K562 (cell line): ENCODE data around the gene KLK15. TPM values are rescaled to one million over a fixed set of nuclear protein-coding genes. Genes with fewer than 3 reads are reported as not detected.

Experiments used
- ATAC-seq: fragments of 200-7000 bp; cut with Tn5 transposase; 3 replicates; pipeline ENCODE4 v1.9.1; 2020; ENCODE audit warnings: moderate library complexity
- BruUV-seq: library from RNA; stranded (reverse); fragments of 400-500 nt; replicated peaks from 2 replicates; lab custom pipeline; 2021; lab: Mats Ljungman, UMichigan
- CTCF ChIA-PET: fragments of 300-600 bp; formaldehyde crosslinking; extraction: SDS; loops from one replicate; lab custom pipeline; 2021; ENCODE audit warnings: low intra/inter-chr PET ratio; lab: Yijun Ruan, JAX
- POLR2A ChIA-PET: fragments of 300-600, 350-650 bp; sonication (Branson Sonifier 250); formaldehyde crosslinking; extraction: SDS; loops from one replicate; lab custom pipeline; 2021; ENCODE audit warnings: antibody characterized with exemption, inconsistent platforms; lab: Yijun Ruan, JAX
- DNase-seq, 4 experiments: peaks; one replicate each; pipeline versions ENCODE4 v3.0.0 to v3.0.0-alpha.2; 2011 to 2018; ENCODE audit warnings: low spot score in 3 of 4, mixed read lengths in 3 of 4; ENCODE audit errors: extremely low read depth in 1 of 4
- FAIRE-seq: peaks from 2 replicates; lab custom pipeline; 2011; peaks lifted over from hg19 to GRCh38; lab: Jason Lieb, UNC
- H2AFZ ChIP-seq: 2 replicates; pipeline ENCODE4 v1.6.0; 2011; ENCODE audit warnings: low read depth, low read length, control low read depth, inconsistent platforms
- H3K27ac ChIP-seq: fragments of 200-600 bp; 3 replicates; pipeline ENCODE4 v1.8.0; 2011; ENCODE audit warnings: low read depth, mild to moderate bottlenecking, control low read depth, inconsistent platforms, low read length, moderate library complexity, mixed read lengths; ENCODE audit errors: extremely low read depth
- H3K27me3 ChIP-seq, 2 experiments: fragments of 300-600 bp in 1 of 2; 2 replicates in 1 of 2; 3 replicates in 1 of 2; pipeline versions ENCODE4 v1.6.0 to v1.8.0; 2011; ENCODE audit warnings: inconsistent platforms in 2 of 2, low read length in 2 of 2, mild to moderate bottlenecking in 1 of 2, mixed read lengths in 1 of 2, moderate library complexity in 1 of 2; ENCODE audit not compliant: control insufficient read depth in 2 of 2, insufficient read depth in 2 of 2
- H3K36me3 ChIP-seq: fragments of 300-600 bp; 3 replicates; pipeline ENCODE4 v1.8.0; 2011; ENCODE audit warnings: mild to moderate bottlenecking, low read length, inconsistent platforms; ENCODE audit not compliant: control insufficient read depth, insufficient read depth
- H3K4me1 ChIP-seq, 2 experiments: fragments of 200-600 bp in 1 of 2; replicated peaks in 1 of 2; 2 replicates in 1 of 2; 3 replicates in 1 of 2; pipeline versions ENCODE4 v1.5.1 to v1.8.0; 2011; ENCODE audit warnings: inconsistent platforms in 2 of 2, low read length in 2 of 2, mild to moderate bottlenecking in 1 of 2, mixed read lengths in 1 of 2, moderate library complexity in 1 of 2; ENCODE audit not compliant: control insufficient read depth in 2 of 2, insufficient read depth in 2 of 2
- H3K4me2 ChIP-seq: 2 replicates; pipeline ENCODE4 v1.6.1; 2011; ENCODE audit warnings: low read length, control low read depth, inconsistent platforms, mixed read lengths; ENCODE audit not compliant: insufficient read depth
- H3K4me3 ChIP-seq: fragments of 200-600 bp; sonication (generic), shearing (Covaris generic); 2 replicates; pipeline ENCODE4 v1.5.1; 2016; ENCODE audit warnings: control low read depth, inconsistent platforms
- H3K79me2 ChIP-seq: fragments of 200-600 bp; 3 replicates; pipeline ENCODE4 v1.8.0; 2011; ENCODE audit warnings: low read length, inconsistent platforms; ENCODE audit not compliant: control insufficient read depth, insufficient read depth
- H3K9ac ChIP-seq, 2 experiments: 2 replicates each; pipeline versions ENCODE4 v1.6.0 to v1.6.1; 2011; ENCODE audit warnings: low read depth in 2 of 2, low read length in 2 of 2, control low read depth in 1 of 2, inconsistent platforms in 1 of 2, mild to moderate bottlenecking in 1 of 2, mixed read lengths in 1 of 2; ENCODE audit not compliant: insufficient read depth in 1 of 2
- H3K9me1 ChIP-seq: one replicate; pipeline ENCODE4 v1.6.0; 2011; ENCODE audit warnings: inconsistent platforms, mild to moderate bottlenecking, low read length, moderate library complexity; ENCODE audit not compliant: control insufficient read depth, insufficient read depth
- H3K9me3 ChIP-seq: replicated peaks from 2 replicates; pipeline ENCODE4 v1.5.1; 2011; ENCODE audit warnings: low read depth, low read length, inconsistent platforms; ENCODE audit not compliant: control insufficient read depth, insufficient read depth
- H4K20me1 ChIP-seq: replicated peaks from 2 replicates; pipeline ENCODE4 v1.6.1; 2011; ENCODE audit warnings: low read length, inconsistent platforms, mixed read lengths; ENCODE audit not compliant: control insufficient read depth, insufficient read depth
- CBFB ChIP-seq: sonication (generic); formaldehyde crosslinking; IDR thresholded peaks from 2 replicates; pipeline ENCODE4 v1.4.0; 2020; ENCODE audit warnings: mild to moderate bottlenecking, missing genetic modification reagents
- CHCHD3 ChIP-seq: fragments of 250-450 bp; sonication (Bioruptor Pico); IDR thresholded peaks from 2 replicates; pipeline ENCODE4 v2.1.2; 2022; ENCODE audit warnings: mild to moderate bottlenecking
- GABPA ChIP-seq: fragments of 200-800 bp; sonication (Bioruptor generic); conservative IDR thresholded peaks from 2 replicates; pipeline ENCODE4 v1.6.1; 2016; ENCODE audit warnings: low read depth, missing genetic modification characterization, missing compliant biosample characterization
- HLTF ChIP-seq: fragments of 450-650 bp; IDR thresholded peaks from 2 replicates; pipeline ENCODE4 v1.6.1; 2016
- HSF4 ChIP-seq: fragments of 250-450 bp; sonication (Bioruptor Pico); IDR thresholded peaks from 2 replicates; pipeline ENCODE4 v2.1.2; 2022; ENCODE audit warnings: mild to moderate bottlenecking, moderate library complexity, borderline replicate concordance
- NR3C1 ChIP-seq: sonication (generic); formaldehyde crosslinking; IDR thresholded peaks from 2 replicates; pipeline ENCODE4 v1.8.1; 2022; ENCODE audit warnings: missing genetic modification reagents
- POLR2G ChIP-seq: fragments of 200-400 bp; formaldehyde crosslinking; IDR thresholded peaks from 2 replicates; pipeline ENCODE4 v1.6.1; 2017; ENCODE audit warnings: low read depth, mild to moderate bottlenecking, antibody characterized with exemption, low read length, moderate library complexity
- RBFOX2 ChIP-seq: fragments of 200-400 bp; formaldehyde crosslinking; IDR thresholded peaks from 2 replicates; pipeline ENCODE4 v1.6.1; 2017; ENCODE audit warnings: low read depth, mild to moderate bottlenecking, low read length, moderate library complexity
- RBM22 ChIP-seq: fragments of 200-400 bp; formaldehyde crosslinking; IDR thresholded peaks from 2 replicates; pipeline ENCODE4 v1.6.1; 2018; ENCODE audit warnings: low read length, low read depth; ENCODE audit not compliant: poor library complexity, severe bottlenecking
- RERE ChIP-seq: sonication (generic); formaldehyde crosslinking; IDR thresholded peaks from 2 replicates; pipeline ENCODE4 v1.8.0; 2023; ENCODE audit warnings: missing genetic modification reagents, mild to moderate bottlenecking, borderline replicate concordance
- SIRT6 ChIP-seq: IDR thresholded peaks from one replicate; pipeline ENCODE4 v1.6.1; 2012; ENCODE audit warnings: low read depth, mild to moderate bottlenecking, control low read depth, inconsistent platforms, low read length, moderate library complexity
- ZNF24 ChIP-seq: fragments of 450-650 bp; IDR thresholded peaks from 2 replicates; pipeline ENCODE4 v1.6.1; 2016
- ZNF445 ChIP-seq: fragments of 250-450 bp; sonication (Bioruptor Pico); IDR thresholded peaks from 2 replicates; pipeline ENCODE4 v1.4.0; 2020; ENCODE audit warnings: low read depth, mild to moderate bottlenecking, moderate library complexity
- ZNF778 ChIP-seq: fragments of 450-650 bp; formaldehyde crosslinking; IDR thresholded peaks from 2 replicates; pipeline ENCODE4 v1.4.0; 2020; ENCODE audit warnings: mild to moderate bottlenecking, moderate library complexity
- WGBS: fragments of 100-300 bp; shearing (Covaris generic); methylation state at CpG from one replicate; pipeline ENCODE4 v1.1.6; 2016; ENCODE audit warnings: low coverage, mixed read lengths; ENCODE audit not compliant: insufficient coverage; ENCODE audit errors: missing lambda C conversion rate; 5-methylcytosine and 5-hydroxymethylcytosine counted together
- in situ Hi-C: fragments of 300-500 bp; cut with MboI; formaldehyde crosslinking; loops from 4 replicates; pipeline ENCODE4 v1.15.0; 2018; ENCODE audit warnings: inconsistent platforms, mixed read lengths
- intact Hi-C: fragments of 100-400 bp; cut with micrococcal nuclease; formaldehyde crosslinking; loops from 2 replicates; pipeline ENCODE4 v1.14.2; 2022
- polyA plus RNA-seq, 8 experiments: library from polyadenylated mRNA; depleted of rRNA in 4 of 8; stranded (reverse) in 5 of 8; unstranded in 3 of 8; fragments of >200 nt; fragmentation: Nextera tagmentation in 2 of 8; fragmentation: Illumina TruSeq in 1 of 8; extraction: Ambion mirVana in 2 of 8; extraction: Trizol in 1 of 8; gene quantifications; 2 replicates each; pipeline versions ENCODE4 v1.2.1 to v1.2.3, GENCODE V29; 2011 to 2014; ENCODE audit warnings: inconsistent platforms in 1 of 8, missing spikeins in 1 of 8
- total RNA-seq, 7 experiments: library from RNA; depleted of rRNA in 6 of 7; stranded (reverse); fragments of >200 nt in 6 of 7; fragmentation: Illumina TruSeq in 2 of 7; extraction: Trizol in 2 of 7; gene quantifications; 2 replicates each; pipeline versions ENCODE4 v1.2.1 to v1.2.3, GENCODE V29; 2011 to 2021; ENCODE audit warnings: low replicate concordance in 1 of 7

KLK15 gene
- total and polyA plus RNA-seq, 9 of the 15 experiments (the other 6 are each of a cell fraction or from before 2014, with no cell fraction given) = not detected

- ChIA-PET POLR2A (interaction anchor here (0.6 to 2.6 kb wide), 8 partner anchors 9 to 422 kb away, joined by 3 to 13 read pairs (median 4); no protein-coding TSS in a partner anchor), CTCF (no interaction called here)
- no peak overlapping the region for H3K27ac ChIP-seq
- DNase-seq (no peak), FAIRE-seq (no peak), ATAC-seq (no peak)
- H3K9me1 ChIP-seq = peaks cover 8% of the 10 kb centered on the region
- no peaks in the 10 kb centered on the region for H3K27me3 ChIP-seq
- no peak overlapping the region for H3K4me3 ChIP-seq
- H3K36me3 ChIP-seq = peaks cover 12% of the 10 kb centered on the region; the same call in 2 of the 3 replicates
- in situ Hi-C loops = loop anchor here (5.0 kb wide), 2 partner anchors 81 to 126 kb away; partner anchors contain the start of gene KLK2
- peaks cover 19% of the 10 kb centered on the region for H4K20me1 ChIP-seq
- no TSS peak for BruUV-seq
- no peaks in the 10 kb centered on the region for H3K79me2 ChIP-seq
- intact Hi-C loops = no loop called here
- no peak overlapping the region for H2AFZ ChIP-seq
- H3K9me3 ChIP-seq = no peaks in the 10 kb centered on the region
- 75% methylated on average over 20 of the region's 47 CpGs for WGBS
- H3K4me1 ChIP-seq = peaks cover 7 to 39% of the 10 kb centered on the region in 2 experiments; a peak in 4 of 5 replicates
- no peak overlapping the region for H3K4me2 ChIP-seq
- no peak overlapping the region for H3K9ac ChIP-seq
- TF ChIP-seq CBFB (CRISPR knock-in tag) (peak; percentile 23; the same call in 1 of the 2 replicates), SIRT6 (no peak), HSF4 (CRISPR knock-in tag) (no peak), CHCHD3 (no peak), NR3C1 (CRISPR knock-in tag) (0 out of 2 replicates have a peak, but pooled peaks have one; percentile 28), HLTF (no peak), ZNF445 (CRISPR knock-in tag) (no peak), GABPA (tag) (no peak), RBM22 (peak; percentile 81), ZNF24 (no peak), RERE (CRISPR knock-in tag) (peak; percentile 59; the same call in 1 of the 2 replicates), POLR2G (peak; percentile 85), RBFOX2 (0 out of 2 replicates have a peak, but pooled peaks have one; percentile 20), ZNF778 (CRISPR knock-in tag) (no peak)
Measured at GRCh38 chr19:50791594-50792271, 41.6 kb downstream of the KLK15 start.
